ENCODE measurements around the gene TMED8. TPM values are rescaled to one million over a fixed set of nuclear protein-coding genes. Genes with fewer than 3 reads are reported as not detected.

TMED8 gene
- total RNA-seq, 1 experiment from 2014 or later = 21.2 TPM

- H3K36me3 ChIP-seq (ENCODE audit: control insufficient read depth in 1 of 2, insufficient read depth in 2 of 2, low read length in 2 of 2) = no peaks in the 10 kb centered on the region
- ATAC-seq (no peak), DNase-seq (ENCODE audit: low read depth, low spot score) (no peak)
- no peaks in the 10 kb centered on the region for H4K20me1 ChIP-seq (ENCODE audit: insufficient read depth)
- no peaks in the 10 kb centered on the region for H3K27me3 ChIP-seq (ENCODE audit: insufficient read depth, low read length)
- no peak overlapping the region for H2AFZ ChIP-seq (ENCODE audit: low read depth, low read length, poor library complexity, severe bottlenecking)
- H3K79me2 ChIP-seq (ENCODE audit: insufficient read depth, low read length) = peaks cover 12% of the 10 kb centered on the region
- no peak overlapping the region for H3K4me3 ChIP-seq (replicated peaks in 1 of 2; ENCODE audit: low read depth in 1 of 2, low read length in 2 of 2)
- ChIA-PET POLR2A (no interaction called here), RAD21 (ENCODE audit: low non-redundant PET in 1 of 2, low total read pairs in 2 of 2, uncharacterized antibody in 2 of 2, unreplicated experiment in 2 of 2) (no interaction called here), CTCF (no interaction called here)
- TF ChIP-seq SIN3A (IDR thresholded peaks at IDR 0.05; ENCODE audit: low read depth) (no peak), SP1 (IDR thresholded peaks at IDR 0.05; ENCODE audit: low read depth) (no peak), CBX3 (IDR thresholded peaks at IDR 0.05; ENCODE audit: low read depth) (no peak), EGR1 (IDR thresholded peaks at IDR 0.05; ENCODE audit: low read depth) (no peak), MAX (IDR thresholded peaks at IDR 0.05) (no peak), ZFX (IDR thresholded peaks at IDR 0.05) (no peak)
- intact Hi-C loops (cut with micrococcal nuclease) = loop anchor here (5.0 kb wide), 1 partner anchor 133 kb away; the partner anchor contains the start of genes AHSA1 and VIPAS39
- peaks cover 8 to 19% of the 10 kb centered on the region in 2 experiments; a peak in 3 of 4 replicates for H3K4me1 ChIP-seq (ENCODE audit: control insufficient read depth in 1 of 2, insufficient read depth in 2 of 2, low read length in 2 of 2)
- no peak overlapping the region for H3K27ac ChIP-seq (ENCODE audit: low read depth, low read length)
- H3K9me2 ChIP-seq (ENCODE audit: insufficient read depth) = no peaks in the 10 kb centered on the region
- no peaks in the 10 kb centered on the region for H3K9me3 ChIP-seq (ENCODE audit: control insufficient read depth in 1 of 2, insufficient read depth in 1 of 2, low read depth in 1 of 2, low read length in 2 of 2)
- H3K9ac ChIP-seq (ENCODE audit: low read length) = no peak overlapping the region
- no TSS peak for BruUV-seq (replicated peaks)
- no peak overlapping the region for H3K4me2 ChIP-seq (ENCODE audit: low read length)
These were observed 52.6 kb downstream of the TMED8 start for GRCh38 chr14:77324289-77324688.

GRCh38 chr14:77323571-77323970, 53.3 kb downstream of the TMED8 start:
- TF ChIP-seq SP1 (IDR thresholded peaks at IDR 0.05; ENCODE audit: low read depth) (no peak), EZH2 (IDR thresholded peaks at IDR 0.05) (no peak), JUND (IDR thresholded peaks at IDR 0.05) (no peak)
- TF ChIP-seq, protein P1, sequence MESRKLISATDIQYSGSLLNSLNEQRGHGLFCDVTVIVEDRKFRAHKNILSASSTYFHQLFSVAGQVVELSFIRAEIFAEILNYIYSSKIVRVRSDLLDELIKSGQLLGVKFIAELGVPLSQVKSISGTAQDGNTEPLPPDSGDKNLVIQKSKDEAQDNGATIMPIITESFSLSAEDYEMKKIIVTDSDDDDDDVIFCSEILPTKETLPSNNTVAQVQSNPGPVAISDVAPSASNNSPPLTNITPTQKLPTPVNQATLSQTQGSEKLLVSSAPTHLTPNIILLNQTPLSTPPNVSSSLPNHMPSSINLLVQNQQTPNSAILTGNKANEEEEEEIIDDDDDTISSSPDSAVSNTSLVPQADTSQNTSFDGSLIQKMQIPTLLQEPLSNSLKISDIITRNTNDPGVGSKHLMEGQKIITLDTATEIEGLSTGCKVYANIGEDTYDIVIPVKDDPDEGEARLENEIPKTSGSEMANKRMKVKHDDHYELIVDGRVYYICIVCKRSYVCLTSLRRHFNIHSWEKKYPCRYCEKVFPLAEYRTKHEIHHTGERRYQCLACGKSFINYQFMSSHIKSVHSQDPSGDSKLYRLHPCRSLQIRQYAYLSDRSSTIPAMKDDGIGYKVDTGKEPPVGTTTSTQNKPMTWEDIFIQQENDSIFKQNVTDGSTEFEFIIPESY (IDR thresholded peaks at IDR 0.05; ENCODE audit: extremely low read depth, insufficient replicate concordance, low read length) = no peak
- POLR2A ChIA-PET = no interaction called here
- Histone ChIP-seq H3K4me3 (replicated peaks in 1 of 2; ENCODE audit: low read depth in 1 of 2, low read length in 2 of 2) (no peak overlapping the region), H3K27me3 (ENCODE audit: insufficient read depth, low read length) (no peaks in the 10 kb centered on the region), H3K36me3 (ENCODE audit: control insufficient read depth in 1 of 2, insufficient read depth in 2 of 2, low read length in 2 of 2) (no peaks in the 10 kb centered on the region), H3K9ac (ENCODE audit: low read length) (no peak overlapping the region), H3K4me2 (ENCODE audit: low read length) (no peak overlapping the region), H3K4me1 (ENCODE audit: control insufficient read depth in 1 of 2, insufficient read depth in 2 of 2, low read length in 2 of 2) (peaks cover 8 to 20% of the 10 kb centered on the region in 2 experiments; a peak in 3 of 4 replicates), H3K9me2 (ENCODE audit: insufficient read depth) (no peaks in the 10 kb centered on the region), H3K9me3 (ENCODE audit: control insufficient read depth in 1 of 2, insufficient read depth in 1 of 2, low read depth in 1 of 2, low read length in 2 of 2) (no peaks in the 10 kb centered on the region), H3K79me2 (ENCODE audit: insufficient read depth, low read length) (peaks cover 16% of the 10 kb centered on the region), H2AFZ (ENCODE audit: low read depth, low read length, poor library complexity, severe bottlenecking) (no peak overlapping the region), H3K27ac (ENCODE audit: low read depth, low read length) (no peak overlapping the region), H4K20me1 (ENCODE audit: insufficient read depth) (no peaks in the 10 kb centered on the region)
- intact Hi-C loops (cut with micrococcal nuclease) = loop anchor here (5.0 kb wide), 1 partner anchor 134 kb away; the partner anchor contains the start of genes AHSA1 and VIPAS39
- no TSS peak for BruUV-seq (replicated peaks)
- RAD21 ChIA-PET (ENCODE audit: low non-redundant PET in 1 of 2, low total read pairs in 2 of 2, uncharacterized antibody in 2 of 2, unreplicated experiment in 2 of 2) = no interaction called here
- no peak for DNase-seq (ENCODE audit: low read depth, low spot score)
- CTCF ChIA-PET = no interaction called here
- ATAC-seq = no peak

Measured in HCT116 (cell line).